ENCODE data around the gene DDX19B.

Gene DDX19B

GRCh38 chr16:70341600-70341999 is 42.6 kb downstream of the DDX19B start (continued):
- TF ChIP-seq ZNF585B (tag by site-specific recombination; IDR thresholded peaks at IDR 0.05), result no peak
- TF ChIP-seq ZNF416 (tag by site-specific recombination; IDR thresholded peaks at IDR 0.05), result no peak

- Histone ChIP-seq H3K9me3 (ENCODE audit: control insufficient read depth, insufficient read depth, low read depth, low read length) (no peaks in the 10 kb centered on the region), H3K4me3 (ENCODE audit: low read depth, low read length) (no peak overlapping the region), H3K36me3 (ENCODE audit: control insufficient read depth in 2 of 2, insufficient read depth in 1 of 2, low read length in 2 of 2) (peaks cover 0 to 25% of the 10 kb centered on the region in 2 experiments; a peak in 2 of 3 replicates), H3K27ac (ENCODE audit: extremely low read depth, low read depth, low read length) (no peak overlapping the region), H3K4me1 (ENCODE audit: control insufficient read depth, insufficient read depth, low read length) (no peaks in the 10 kb centered on the region)
- CTCF ChIA-PET, result no interaction called here
- TF ChIP-seq ZNF529 (tag by site-specific recombination; IDR thresholded peaks at IDR 0.05; ENCODE audit: insufficient replicate concordance) (no peak), ZBTB7A (tag by site-specific recombination; IDR thresholded peaks at IDR 0.05; ENCODE audit: low read depth) (no peak), ZNF133 (tag by site-specific recombination; IDR thresholded peaks at IDR 0.05) (no peak), ZNF510 (tag by site-specific recombination; IDR thresholded peaks at IDR 0.05; ENCODE audit: insufficient replicate concordance) (no peak), REST (tag by site-specific recombination; IDR thresholded peaks at IDR 0.05) (no peak), SALL2 (tag by site-specific recombination; IDR thresholded peaks at IDR 0.05; ENCODE audit: borderline replicate concordance) (no peak), ELK4 (IDR thresholded peaks at IDR 0.05; ENCODE audit: borderline replicate concordance, low read depth, low read length) (no peak), ZNF449 (tag by site-specific recombination; IDR thresholded peaks at IDR 0.05) (no peak), ZSCAN30 (tag by site-specific recombination; IDR thresholded peaks at IDR 0.05) (no peak), ZNF792 (tag by site-specific recombination; IDR thresholded peaks at IDR 0.05) (no peak), TCF7L2 (IDR thresholded peaks at IDR 0.05; ENCODE audit: borderline replicate concordance, low read depth, low read length) (no peak), ATF2 (tag by site-specific recombination; IDR thresholded peaks at IDR 0.05; ENCODE audit: low read depth) (no peak), KLF16 (tag by site-specific recombination; IDR thresholded peaks at IDR 0.05) (no peak)
- POLR2A ChIA-PET, result no interaction called here
Measured at GRCh38 chr16:70342016-70342415, 43.0 kb downstream of the DDX19B start.

- Histone ChIP-seq H3K4me1 (ENCODE audit: control insufficient read depth, insufficient read depth, low read length) (peaks cover 3% of the 10 kb centered on the region; the same call in 1 of the 2 replicates), H3K27ac (ENCODE audit: extremely low read depth, low read depth, low read length) (peak overlapping the region; percentile 78; the same call in 1 of the 2 replicates), H3K36me3 (ENCODE audit: control insufficient read depth in 2 of 2, insufficient read depth in 1 of 2, low read length in 2 of 2) (peaks cover 9 to 19% of the 10 kb centered on the region in 2 experiments), H3K4me3 (ENCODE audit: low read depth, low read length) (peak overlapping the region; percentile 92), H3K9me3 (ENCODE audit: control insufficient read depth, insufficient read depth, low read depth, low read length) (no peaks in the 10 kb centered on the region)
- ChIA-PET POLR2A (interaction anchor here (0.6 to 2.3 kb wide), 6 partner anchors 35 to 177 kb away, joined by 3 to 22 read pairs (median 6); partner anchors contain the start of genes AARS1, COG4, DDX19B and EXOSC6), CTCF (no interaction called here)
- TF ChIP-seq SCRT1 (tag by site-specific recombination; IDR thresholded peaks at IDR 0.05; ENCODE audit: borderline replicate concordance) (no peak), ZNF248 (tag by site-specific recombination; IDR thresholded peaks at IDR 0.05) (no peak), ZNF518A (tag by site-specific recombination; conservative IDR thresholded peaks at IDR 0.05; ENCODE audit: low read depth) (no peak), ZFP37 (tag by site-specific recombination; IDR thresholded peaks at IDR 0.05) (no peak), BCL11A (tag by site-specific recombination; IDR thresholded peaks at IDR 0.05; ENCODE audit: low read depth) (no peak), ZNF501 (tag by site-specific recombination; IDR thresholded peaks at IDR 0.05) (no peak)
Measured at GRCh38 chr16:70345840-70346239, 46.9 kb downstream of the DDX19B start.

Data from HEK293 (cell line).